ENCODE results near the gene P2RX5. TPM values are rescaled to one million over a fixed set of nuclear protein-coding genes. Genes with fewer than 3 reads are reported as not detected.
"Not testable (repeated sequence)": the region's sequence is repeated elsewhere in the genome, so short reads cannot be mapped to it uniquely, and the experiment has no call there.

The P2RX5 gene
- total and polyA plus RNA-seq, 12 donors, result 6.0 to 56.6 (median 12.4) TPM

DNA sequence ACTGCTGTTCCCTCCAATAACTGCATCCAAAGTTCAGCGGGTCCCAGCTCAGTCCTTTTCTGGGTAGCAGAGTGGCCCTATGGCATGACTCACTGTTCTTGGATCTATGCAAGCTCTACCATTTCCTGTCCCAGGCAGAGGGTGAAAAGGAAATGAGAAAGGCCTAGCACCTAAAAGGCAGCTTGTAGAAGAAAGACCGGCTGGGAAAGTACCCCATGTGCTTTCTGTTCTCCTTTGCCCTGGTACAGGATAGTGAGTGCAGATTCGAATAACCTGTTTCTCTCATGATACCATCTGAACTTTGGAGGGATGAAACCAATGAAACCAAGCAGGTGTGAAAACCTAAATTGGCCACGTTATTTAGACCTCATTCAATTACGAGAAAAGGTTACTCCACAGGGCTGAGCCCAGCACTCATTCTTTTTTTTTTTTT, 15.0 kb upstream of the P2RX5 start:
- Histone ChIP-seq H3K27me3 (no peaks in the 10 kb centered on the region), H3K9me3 (no peaks in the 10 kb centered on the region), H3K27ac (peak overlapping the region in 1 of 10 donors; percentile 54), H3K36me3 (peaks cover 0 to 45% (median 14%) of the 10 kb centered on the region in 9 donors), H3K4me1 (peaks cover 0 to 32% (median 0%) of the 10 kb centered on the region in 9 donors), H3K4me3 (no peak overlapping the region)
- intact Hi-C loops (cut with DNase I), result no loop called here
- no peak for TF ChIP-seq CTCF (IDR thresholded peaks at IDR 0.05)
- peak in 2 of 8 donors; percentile 42 to 54 for ATAC-seq
- no peak for DNase-seq
- WGBS, 2 donors, result 74 to 87% methylated on average over 5 of the region's 5 CpGs

- WGBS, 2 donors, result 64 to 68% methylated on average over 3 of the region's 3 CpGs
- Histone ChIP-seq H3K36me3 (peaks cover 0 to 19% (median 0%) of the 10 kb centered on the region in 9 donors), H3K4me3 (no peak overlapping the region), H3K4me1 (peaks cover 0 to 32% (median 0%) of the 10 kb centered on the region in 9 donors), H3K27me3 (no peaks in the 10 kb centered on the region), H3K9me3 (no peaks in the 10 kb centered on the region), H3K27ac (no peak overlapping the region)
- intact Hi-C loops (cut with DNase I), result no loop called here
- no peak for DNase-seq
- no peak for ATAC-seq
- no peak for TF ChIP-seq CTCF (IDR thresholded peaks at IDR 0.05)
These were observed 12.4 kb upstream of the P2RX5 start for GRCh38 chr17:3708366-3708765.

- DNase-seq, H3K27ac ChIP-seq: not testable (repeated sequence)
- 91 to 100% methylated on average over 1 of the region's 1 CpG for WGBS, 2 donors
These were observed 9.7 kb upstream of the P2RX5 start for GRCh38 chr17:3705718-3705984.

GRCh38 chr17:3704931-3705717, 9.2 kb upstream of the P2RX5 start:
- no peak for TF ChIP-seq CTCF (IDR thresholded peaks at IDR 0.05)
- ATAC-seq (no peak), DNase-seq (no peak)
- Histone ChIP-seq H3K27me3 (no peaks in the 10 kb centered on the region), H3K4me1 (peaks cover 0 to 6% (median 0%) of the 10 kb centered on the region in 9 donors), H3K9me3 (no peaks in the 10 kb centered on the region), H3K4me3 (no peak overlapping the region), H3K27ac (no peak overlapping the region), H3K36me3 (no peaks in the 10 kb centered on the region)
- intact Hi-C loops (cut with DNase I), result no loop called here
- WGBS, 2 donors, result 83 to 89% methylated on average over 20 of the region's 20 CpGs

More at GRCh38 chr17:3705718-3705984, 9.7 kb upstream of the P2RX5 start:
- H3K4me1 ChIP-seq; H3K36me3 ChIP-seq; H3K27me3 ChIP-seq; ATAC-seq; H3K9me3 ChIP-seq; intact Hi-C loops (cut with DNase I); H3K4me3 ChIP-seq: not testable (repeated sequence)

DNA sequence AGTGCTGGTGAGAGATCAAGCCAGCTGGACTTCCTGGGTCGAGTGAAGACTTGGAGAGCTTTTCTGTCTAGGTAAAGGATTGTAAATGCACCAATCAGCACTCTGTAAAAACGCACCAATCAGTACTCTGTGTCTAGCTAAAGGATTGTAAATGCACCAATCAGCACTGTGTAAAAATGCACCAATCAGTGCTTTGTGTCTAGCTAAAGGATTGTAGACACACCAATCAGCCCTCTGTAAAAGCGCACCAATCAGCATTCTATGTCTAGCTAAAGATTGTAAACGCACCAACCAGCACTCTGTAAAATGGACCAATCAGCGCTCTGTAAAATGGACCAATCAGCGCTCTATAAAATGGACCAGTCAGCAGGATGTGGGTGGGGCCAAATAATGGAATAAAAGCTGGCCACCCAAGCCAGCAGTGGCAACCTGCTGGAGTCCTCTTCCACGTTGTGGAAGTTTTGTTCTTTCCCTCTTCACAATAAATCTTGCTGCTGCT, 6.1 kb upstream of the P2RX5 start:
- H3K27me3 ChIP-seq; H3K27ac ChIP-seq; H3K4me3 ChIP-seq; H3K36me3 ChIP-seq; H3K4me1 ChIP-seq; intact Hi-C loops (cut with DNase I); DNase-seq; H3K9me3 ChIP-seq; ATAC-seq: not testable (repeated sequence)
- 86 to 95% methylated on average over 7 of the region's 7 CpGs for WGBS, 2 donors

All from heart right ventricle (tissue), 16 donors.